ENCODE measurements around the gene SERTAD4. TPM values are rescaled to one million over a fixed set of nuclear protein-coding genes. Genes with fewer than 3 reads are reported as not detected.

The SERTAD4 gene
- total and polyA plus RNA-seq, 2 donors (not counting 1 experiment from before 2014, with no cell fraction given), result 0.17 to 7.6 TPM

DNA sequence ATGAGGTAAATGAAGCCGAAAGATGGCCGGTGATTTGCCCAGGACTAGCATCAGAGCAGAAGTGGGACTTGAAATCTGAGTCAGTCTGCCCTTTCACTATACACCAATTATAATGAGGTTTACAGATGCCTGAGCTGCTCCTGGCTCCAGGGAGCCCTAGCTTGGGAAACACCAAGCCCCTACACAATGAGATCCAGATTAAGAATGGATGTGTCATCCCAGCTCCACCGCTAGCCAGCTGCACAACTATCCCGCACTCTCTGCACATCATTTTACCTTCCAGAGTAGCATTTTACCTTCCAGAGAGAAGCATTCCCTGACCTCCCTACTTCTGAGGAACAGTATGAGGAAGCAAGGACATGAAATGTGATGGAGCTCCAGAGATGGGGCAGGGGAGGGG lies 27.0 kb downstream of the SERTAD4 start:
- no peak overlapping the region for H3K4me2 ChIP-seq (ENCODE audit: extremely low read depth, insufficient read depth, low read length)
- peak; percentile 17 to 96 for DNase-seq (ENCODE audit: low read depth in 2 of 2)
- H3K79me2 ChIP-seq (ENCODE audit: control insufficient read depth, insufficient read depth, low read length), result no peaks in the 10 kb centered on the region
- H2AFZ ChIP-seq (ENCODE audit: low read length), result no peak overlapping the region
- TF ChIP-seq CTCF (conservative IDR thresholded peaks at IDR 0.05 in 1 of 2, IDR thresholded peaks at IDR 0.05 in 1 of 2; ENCODE audit: low read depth in 1 of 2, low read length in 2 of 2) (no peak), EZH2 (IDR thresholded peaks at IDR 0.05; ENCODE audit: low read length, missing control alignments) (no peak)
- peaks cover 15% of the 10 kb centered on the region for H3K4me1 ChIP-seq (ENCODE audit: control insufficient read depth, extremely low read depth, insufficient read depth, low read length)
- no peaks in the 10 kb centered on the region for H3K9me3 ChIP-seq (ENCODE audit: control insufficient read depth, insufficient read depth, low read depth, low read length)
- no peak overlapping the region for H3K9ac ChIP-seq (ENCODE audit: insufficient read depth, low read length)
- no peak overlapping the region for H3K27ac ChIP-seq (ENCODE audit: insufficient read depth, low read length)
- H3K27me3 ChIP-seq (ENCODE audit: control insufficient read depth, insufficient read depth, low read length), result peaks cover 7% of the 10 kb centered on the region
- H3K36me3 ChIP-seq (ENCODE audit: control insufficient read depth, insufficient read depth, low read length), result no peaks in the 10 kb centered on the region
- H4K20me1 ChIP-seq (ENCODE audit: control insufficient read depth, extremely low read depth, insufficient read depth, low read length), result no peaks in the 10 kb centered on the region
- no peak overlapping the region for H3K4me3 ChIP-seq (replicated peaks in 1 of 4; ENCODE audit: control extremely low read depth in 1 of 4, insufficient read depth in 1 of 4, low read depth in 3 of 4, low read length in 4 of 4)

- Histone ChIP-seq H3K27ac (ENCODE audit: insufficient read depth, low read length) (no peak overlapping the region), H3K79me2 (ENCODE audit: control insufficient read depth, insufficient read depth, low read length) (no peaks in the 10 kb centered on the region), H3K4me1 (ENCODE audit: control insufficient read depth, extremely low read depth, insufficient read depth, low read length) (peaks cover 15% of the 10 kb centered on the region), H3K4me2 (ENCODE audit: extremely low read depth, insufficient read depth, low read length) (no peak overlapping the region), H3K9ac (ENCODE audit: insufficient read depth, low read length) (no peak overlapping the region), H3K4me3 (replicated peaks in 1 of 4; ENCODE audit: control extremely low read depth in 1 of 4, insufficient read depth in 1 of 4, low read depth in 3 of 4, low read length in 4 of 4) (no peak overlapping the region), H3K27me3 (ENCODE audit: control insufficient read depth, insufficient read depth, low read length) (peaks cover 6% of the 10 kb centered on the region), H4K20me1 (ENCODE audit: control insufficient read depth, extremely low read depth, insufficient read depth, low read length) (no peaks in the 10 kb centered on the region), H3K9me3 (ENCODE audit: control insufficient read depth, insufficient read depth, low read depth, low read length) (no peaks in the 10 kb centered on the region), H2AFZ (ENCODE audit: low read length) (no peak overlapping the region), H3K36me3 (ENCODE audit: control insufficient read depth, insufficient read depth, low read length) (no peaks in the 10 kb centered on the region)
- DNase-seq (ENCODE audit: low read depth in 2 of 2), result peak in 1 of 2 donors; percentile 53
- no peak for TF ChIP-seq CTCF (conservative IDR thresholded peaks at IDR 0.05 in 1 of 2, IDR thresholded peaks at IDR 0.05 in 1 of 2; ENCODE audit: low read depth in 1 of 2, low read length in 2 of 2)
- TF ChIP-seq EZH2 (IDR thresholded peaks at IDR 0.05; ENCODE audit: low read length, missing control alignments), result no peak
Measured at GRCh38 chr1:210260096-210260495, 27.5 kb downstream of the SERTAD4 start.

- no peaks in the 10 kb centered on the region for H3K9me3 ChIP-seq (ENCODE audit: control insufficient read depth, insufficient read depth, low read depth, low read length)
- TF ChIP-seq CTCF (conservative IDR thresholded peaks at IDR 0.05 in 1 of 2, IDR thresholded peaks at IDR 0.05 in 1 of 2; ENCODE audit: low read depth in 1 of 2, low read length in 2 of 2) (no peak), EZH2 (IDR thresholded peaks at IDR 0.05; ENCODE audit: low read length, missing control alignments) (no peak)
- H2AFZ ChIP-seq (ENCODE audit: low read length), result no peak overlapping the region
- peak overlapping the region; percentile 85 for H3K4me2 ChIP-seq (ENCODE audit: extremely low read depth, insufficient read depth, low read length)
- H3K4me3 ChIP-seq (replicated peaks in 1 of 4; ENCODE audit: control extremely low read depth in 1 of 4, insufficient read depth in 1 of 4, low read depth in 3 of 4, low read length in 4 of 4), result no peak overlapping the region
- H3K27ac ChIP-seq (ENCODE audit: insufficient read depth, low read length), result peak overlapping the region; percentile 69
- H3K4me1 ChIP-seq (ENCODE audit: control insufficient read depth, extremely low read depth, insufficient read depth, low read length), result peaks cover 15% of the 10 kb centered on the region
- no peaks in the 10 kb centered on the region for H3K79me2 ChIP-seq (ENCODE audit: control insufficient read depth, insufficient read depth, low read length)
- no peak overlapping the region for H3K9ac ChIP-seq (ENCODE audit: insufficient read depth, low read length)
- peak; percentile 88 to 98 for DNase-seq (ENCODE audit: low read depth in 2 of 2)
- H3K27me3 ChIP-seq (ENCODE audit: control insufficient read depth, insufficient read depth, low read length), result no peaks in the 10 kb centered on the region
- H3K36me3 ChIP-seq (ENCODE audit: control insufficient read depth, insufficient read depth, low read length), result no peaks in the 10 kb centered on the region
- H4K20me1 ChIP-seq (ENCODE audit: control insufficient read depth, extremely low read depth, insufficient read depth, low read length), result no peaks in the 10 kb centered on the region
Measured at GRCh38 chr1:210262167-210262896, 29.7 kb downstream of the SERTAD4 start.
